ES-I3 (cell line): Measurements from ENCODE around the gene CCDC179.

Experiments used
- H3K36me3 ChIP-seq: 2 replicates; pipeline ENCODE4 v1.6.1; 2013; ENCODE audit warnings: mild to moderate bottlenecking, low read length, control low read depth, moderate library complexity; ENCODE audit not compliant: insufficient read depth
- H3K4me1 ChIP-seq: 2 replicates; pipeline ENCODE4 v1.6.1; 2013; ENCODE audit warnings: mild to moderate bottlenecking, control low read depth, low read length; ENCODE audit not compliant: insufficient read depth
- H3K9ac ChIP-seq: 2 replicates; pipeline ENCODE4 v1.6.1; 2013; ENCODE audit warnings: low read depth, mild to moderate bottlenecking, low read length, moderate library complexity
- H3K9me3 ChIP-seq: 2 replicates; pipeline ENCODE4 v1.6.1; 2013; ENCODE audit warnings: mild to moderate bottlenecking, low read length, moderate library complexity; ENCODE audit not compliant: control insufficient read depth, insufficient read depth

Gene CCDC179

GRCh38 chr11:22860241-22860640 is at the start of gene CCDC179:
CCDC179 (minus strand) TSS chr11:22860474; CDS start chr11:22860421, 53 bp downstream.
- no peak within 1 kb of the TSS for H3K9ac ChIP-seq
- no peaks in the 10 kb centered on the region for H3K36me3 ChIP-seq
- no peaks in the 10 kb centered on the region for H3K9me3 ChIP-seq
- no peaks in the 10 kb centered on the region for H3K4me1 ChIP-seq

- Histone ChIP-seq H3K9me3 (no peaks in the 10 kb centered on the region), H3K36me3 (no peaks in the 10 kb centered on the region), H3K9ac (no peak overlapping the region), H3K4me1 (0 out of 2 replicates have a peak, but pooled peaks cover 5% of the 10 kb centered on the region)
Measured at GRCh38 chr11:22903782-22904181, 43.5 kb upstream of the CCDC179 start.

- no peaks in the 10 kb centered on the region for H3K36me3 ChIP-seq
- H3K4me1 ChIP-seq, result 0 out of 2 replicates have a peak, but pooled peaks cover 5% of the 10 kb centered on the region
- no peak overlapping the region for H3K9ac ChIP-seq
- no peaks in the 10 kb centered on the region for H3K9me3 ChIP-seq
Measured at GRCh38 chr11:22901603-22902002, 41.3 kb upstream of the CCDC179 start.

- Histone ChIP-seq H3K9me3 (no peaks in the 10 kb centered on the region), H3K9ac (no peak overlapping the region), H3K4me1 (0 out of 2 replicates have a peak, but pooled peaks cover 5% of the 10 kb centered on the region), H3K36me3 (no peaks in the 10 kb centered on the region)
Measured at GRCh38 chr11:22900764-22901486, 40.7 kb upstream of the CCDC179 start.

GRCh38 chr11:22898036-22898435 is 37.8 kb upstream of the CCDC179 start:
- no peak overlapping the region for H3K9ac ChIP-seq

GRCh38 chr11:22890227-22890626 is 30.0 kb upstream of the CCDC179 start:
- Histone ChIP-seq H3K4me1 (no peaks in the 10 kb centered on the region), H3K9ac (no peak overlapping the region)

More at GRCh38 chr11:22898036-22898435, 37.8 kb upstream of the CCDC179 start:
- 0 out of 2 replicates have a peak, but pooled peaks cover 5% of the 10 kb centered on the region for H3K4me1 ChIP-seq
- H3K9me3 ChIP-seq, result no peaks in the 10 kb centered on the region
- H3K36me3 ChIP-seq, result no peaks in the 10 kb centered on the region

GRCh38 chr11:22884217-22884616 is 23.9 kb upstream of the CCDC179 start:
- Histone ChIP-seq H3K9ac (no peak overlapping the region), H3K36me3 (no peaks in the 10 kb centered on the region), H3K9me3 (no peaks in the 10 kb centered on the region), H3K4me1 (no peaks in the 10 kb centered on the region)

More at GRCh38 chr11:22890227-22890626, 30.0 kb upstream of the CCDC179 start:
- H3K36me3 ChIP-seq, result no peaks in the 10 kb centered on the region
- no peaks in the 10 kb centered on the region for H3K9me3 ChIP-seq

GRCh38 chr11:22879630-22880029 is 19.4 kb upstream of the CCDC179 start:
- Histone ChIP-seq H3K4me1 (no peaks in the 10 kb centered on the region), H3K9me3 (no peaks in the 10 kb centered on the region)

GRCh38 chr11:22878604-22879003 is 18.3 kb upstream of the CCDC179 start:
- Histone ChIP-seq H3K9ac (no peak overlapping the region), H3K36me3 (no peaks in the 10 kb centered on the region), H3K4me1 (no peaks in the 10 kb centered on the region), H3K9me3 (no peaks in the 10 kb centered on the region)

More at GRCh38 chr11:22879630-22880029, 19.4 kb upstream of the CCDC179 start:
- Histone ChIP-seq H3K36me3 (no peaks in the 10 kb centered on the region), H3K9ac (no peak overlapping the region)

GRCh38 chr11:22878039-22878438 is 17.8 kb upstream of the CCDC179 start:
- no peaks in the 10 kb centered on the region for H3K36me3 ChIP-seq
- no peak overlapping the region for H3K9ac ChIP-seq
- no peaks in the 10 kb centered on the region for H3K4me1 ChIP-seq
- H3K9me3 ChIP-seq, result no peaks in the 10 kb centered on the region

- H3K9me3 ChIP-seq, result no peaks in the 10 kb centered on the region
- H3K4me1 ChIP-seq, result no peaks in the 10 kb centered on the region
- no peaks in the 10 kb centered on the region for H3K36me3 ChIP-seq
- H3K9ac ChIP-seq, result no peak overlapping the region
Measured at GRCh38 chr11:22875869-22876473, 15.7 kb upstream of the CCDC179 start.

- Histone ChIP-seq H3K36me3 (no peaks in the 10 kb centered on the region), H3K4me1 (no peaks in the 10 kb centered on the region), H3K9ac (no peak overlapping the region)
Measured at GRCh38 chr11:22869325-22869724, 9.1 kb upstream of the CCDC179 start.

GRCh38 chr11:22859756-22860155 is 518 bp downstream of the CCDC179 start:
- Histone ChIP-seq H3K36me3 (no peaks in the 10 kb centered on the region), H3K9me3 (no peaks in the 10 kb centered on the region), H3K9ac (no peak overlapping the region), H3K4me1 (no peaks in the 10 kb centered on the region)

More at GRCh38 chr11:22869325-22869724, 9.1 kb upstream of the CCDC179 start:
- H3K9me3 ChIP-seq, result no peaks in the 10 kb centered on the region

GRCh38 chr11:22851477-22851876 is 8.8 kb downstream of the CCDC179 start:
- Histone ChIP-seq H3K36me3 (no peaks in the 10 kb centered on the region), H3K4me1 (no peaks in the 10 kb centered on the region), H3K9ac (no peak overlapping the region), H3K9me3 (no peaks in the 10 kb centered on the region)

- no peaks in the 10 kb centered on the region for H3K36me3 ChIP-seq
- no peaks in the 10 kb centered on the region for H3K4me1 ChIP-seq
- no peaks in the 10 kb centered on the region for H3K9me3 ChIP-seq
- H3K9ac ChIP-seq, result no peak overlapping the region
Measured at GRCh38 chr11:22846726-22847125, 13.5 kb downstream of the CCDC179 start.
